Loucy (cell line): ENCODE results near the gene CAPN11.
"Not testable (repeated sequence)": the region's sequence is repeated elsewhere in the genome, so short reads cannot be mapped to it uniquely, and the experiment has no call there.

Source experiments
- H2AFZ ChIP-seq: fragments of 200-600 bp; sonication (generic); 2 replicates; pipeline ENCODE4 v1.6.0; 2016; ENCODE audit warnings: antibody characterized with exemption, mild to moderate bottlenecking, low read length, moderate library complexity
- H3F3A ChIP-seq: fragments of 200-600 bp; 2 replicates; pipeline ENCODE4 v1.6.0; 2016; ENCODE audit warnings: antibody characterized with exemption, low read depth, mild to moderate bottlenecking
- H3K27me3 ChIP-seq: fragments of 200-600 bp; sonication (generic); 2 replicates; pipeline ENCODE4 v1.6.1; 2014; ENCODE audit warnings: low read length, mild to moderate bottlenecking; ENCODE audit not compliant: insufficient read depth, poor library complexity, severe bottlenecking
- H3K36me3 ChIP-seq: fragments of 200-600 bp; sonication (generic); 2 replicates; pipeline ENCODE4 v1.6.1; 2016; ENCODE audit warnings: low read length; ENCODE audit not compliant: insufficient read depth
- H3K4me1 ChIP-seq: fragments of 200-600 bp; sonication (generic); 2 replicates; pipeline ENCODE4 v1.5.1; 2014; ENCODE audit warnings: low read length, mild to moderate bottlenecking; ENCODE audit not compliant: insufficient read depth, poor library complexity, severe bottlenecking
- H3K4me2 ChIP-seq: fragments of 200-600 bp; sonication (generic); 2 replicates; pipeline ENCODE4 v1.6.0; 2014; ENCODE audit warnings: antibody characterized with exemption, low read length, low read depth, mild to moderate bottlenecking; ENCODE audit not compliant: poor library complexity, severe bottlenecking
- H3K4me3 ChIP-seq: fragments of 200-600 bp; sonication (generic); 2 replicates; pipeline ENCODE4 v1.5.1; 2014; ENCODE audit warnings: low read length, mild to moderate bottlenecking, mixed read lengths; ENCODE audit not compliant: poor library complexity, severe bottlenecking
- H3K79me2 ChIP-seq: fragments of 200-600 bp; sonication (generic); 2 replicates; pipeline ENCODE4 v1.6.1; 2014; ENCODE audit warnings: low read length; ENCODE audit not compliant: insufficient read depth
- H3K9ac ChIP-seq: fragments of 200-600 bp; sonication (generic); 2 replicates; pipeline ENCODE4 v1.6.0; 2014; ENCODE audit warnings: mild to moderate bottlenecking, low read depth, low read length, moderate library complexity; ENCODE audit not compliant: poor library complexity, severe bottlenecking
- H3K9me2 ChIP-seq: fragments of 200-600 bp; sonication (generic); replicated peaks from 2 replicates; pipeline ENCODE4 v1.6.1; 2016; ENCODE audit warnings: low read depth, low read length, mixed read lengths
- H3K9me3 ChIP-seq: fragments of 200-600 bp; sonication (generic); 2 replicates; pipeline ENCODE4 v1.6.1; 2014; ENCODE audit warnings: mild to moderate bottlenecking, antibody characterized with exemption, low read length, low read depth; ENCODE audit not compliant: insufficient read depth
- H4K20me1 ChIP-seq: fragments of 200-600 bp; sonication (generic); 2 replicates; pipeline ENCODE4 v1.6.0; 2014; ENCODE audit warnings: antibody characterized with exemption, low read length, mild to moderate bottlenecking; ENCODE audit not compliant: insufficient read depth, poor library complexity, severe bottlenecking
- EZH2phosphoT487 ChIP-seq: fragments of 200-600 bp; IDR thresholded peaks from 2 replicates; pipeline ENCODE4 v1.6.1; 2018; ENCODE audit warnings: antibody characterized with exemption, mild to moderate bottlenecking, moderate library complexity, borderline replicate concordance
- TF ChIP-seq, protein P1 (sequence below): fragments of 200-600 bp; sonication (generic); conservative IDR thresholded peaks from 2 replicates; pipeline ENCODE4 v1.5.1; 2014; ENCODE audit warnings: mild to moderate bottlenecking, antibody characterized with exemption, low read length

Gene CAPN11

DNA sequence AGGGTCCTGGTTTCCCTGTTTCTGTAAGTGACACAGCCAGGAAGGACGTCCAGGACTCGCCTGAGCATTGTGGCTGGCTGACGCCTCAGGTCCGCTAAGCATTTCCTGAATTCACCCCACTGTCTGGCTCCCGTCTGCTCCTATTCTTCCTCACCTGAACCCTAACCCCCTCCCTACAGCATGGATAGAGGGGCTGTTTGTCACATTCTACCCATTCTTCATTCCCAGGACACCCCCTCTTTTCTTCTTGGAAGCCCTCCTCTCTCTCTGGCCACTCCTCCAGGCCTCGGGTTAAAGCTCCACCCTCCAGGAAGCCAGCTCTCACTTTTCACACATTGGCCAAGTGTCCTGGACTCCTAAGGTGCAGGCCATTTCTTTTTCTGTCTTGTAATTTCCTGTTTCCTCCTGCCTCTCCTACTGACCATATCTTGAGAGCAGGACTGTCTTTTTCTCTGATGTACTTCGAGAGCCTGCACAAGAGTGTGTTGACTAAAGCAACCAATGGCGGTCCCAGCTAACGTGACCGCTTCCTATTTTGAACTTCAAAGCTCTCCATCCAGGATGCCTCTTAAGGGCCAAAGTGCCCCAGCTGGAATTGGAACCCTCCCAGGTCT lies 33.9 kb downstream of the CAPN11 start:
- Histone ChIP-seq H3K9ac (no peak overlapping the region), H3K36me3 (no peaks in the 10 kb centered on the region), H2AFZ (peak overlapping the region; percentile 85), H3K4me1 (peaks cover 11% of the 10 kb centered on the region), H3K4me3 (no peak overlapping the region), H3K27me3 (no peaks in the 10 kb centered on the region), H3K79me2 (no peaks in the 10 kb centered on the region), H3K9me3 (no peaks in the 10 kb centered on the region), H4K20me1 (no peaks in the 10 kb centered on the region), H3K9me2 (no peaks in the 10 kb centered on the region), H3K4me2 (peak overlapping the region; percentile 46), H3F3A (no peaks in the 10 kb centered on the region)
- no peak for TF ChIP-seq EZH2phosphoT487
- TF ChIP-seq, protein P1, sequence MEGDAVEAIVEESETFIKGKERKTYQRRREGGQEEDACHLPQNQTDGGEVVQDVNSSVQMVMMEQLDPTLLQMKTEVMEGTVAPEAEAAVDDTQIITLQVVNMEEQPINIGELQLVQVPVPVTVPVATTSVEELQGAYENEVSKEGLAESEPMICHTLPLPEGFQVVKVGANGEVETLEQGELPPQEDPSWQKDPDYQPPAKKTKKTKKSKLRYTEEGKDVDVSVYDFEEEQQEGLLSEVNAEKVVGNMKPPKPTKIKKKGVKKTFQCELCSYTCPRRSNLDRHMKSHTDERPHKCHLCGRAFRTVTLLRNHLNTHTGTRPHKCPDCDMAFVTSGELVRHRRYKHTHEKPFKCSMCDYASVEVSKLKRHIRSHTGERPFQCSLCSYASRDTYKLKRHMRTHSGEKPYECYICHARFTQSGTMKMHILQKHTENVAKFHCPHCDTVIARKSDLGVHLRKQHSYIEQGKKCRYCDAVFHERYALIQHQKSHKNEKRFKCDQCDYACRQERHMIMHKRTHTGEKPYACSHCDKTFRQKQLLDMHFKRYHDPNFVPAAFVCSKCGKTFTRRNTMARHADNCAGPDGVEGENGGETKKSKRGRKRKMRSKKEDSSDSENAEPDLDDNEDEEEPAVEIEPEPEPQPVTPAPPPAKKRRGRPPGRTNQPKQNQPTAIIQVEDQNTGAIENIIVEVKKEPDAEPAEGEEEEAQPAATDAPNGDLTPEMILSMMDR, result no peak

DNA sequence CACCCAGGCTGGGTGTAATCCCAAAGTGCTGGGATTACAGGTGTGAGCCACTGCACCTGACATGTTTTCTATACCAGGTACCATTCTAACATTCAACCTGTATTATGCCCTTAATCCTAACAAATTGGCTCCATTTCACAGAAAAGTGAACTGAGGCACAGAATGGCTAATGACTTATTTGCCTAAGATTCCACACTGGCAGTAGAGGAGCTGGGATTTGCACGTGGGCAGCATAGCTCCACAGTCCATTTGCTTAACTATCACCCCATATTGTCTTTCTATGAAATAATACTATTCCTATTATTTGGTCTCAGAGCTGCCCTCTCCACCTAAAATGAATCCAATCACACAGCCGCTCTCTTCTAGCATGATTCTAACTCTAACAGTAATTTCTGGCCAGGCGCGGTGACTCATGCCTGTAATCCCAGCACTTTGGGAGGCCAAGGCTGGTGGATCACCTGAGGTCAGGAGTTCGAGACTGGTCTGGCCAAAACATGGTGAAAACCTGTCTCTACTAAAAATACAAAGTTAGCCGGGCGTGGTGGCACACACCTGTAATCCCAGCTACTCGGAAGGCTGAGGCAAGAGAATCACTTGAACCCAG lies 34.8 kb downstream of the CAPN11 start:
- TF ChIP-seq EZH2phosphoT487, result no peak
- TF ChIP-seq, protein P1, result no peak
- no peak overlapping the region for H3K4me2 ChIP-seq
- H3K9me3 ChIP-seq, result no peaks in the 10 kb centered on the region
- no peak overlapping the region for H3K4me3 ChIP-seq
- no peaks in the 10 kb centered on the region for H4K20me1 ChIP-seq
- H3K9ac ChIP-seq, result no peak overlapping the region
- peaks cover 11% of the 10 kb centered on the region for H3K4me1 ChIP-seq
- no peaks in the 10 kb centered on the region for H3K9me2 ChIP-seq
- no peaks in the 10 kb centered on the region for H3F3A ChIP-seq
- H2AFZ ChIP-seq, result no peak overlapping the region
- no peaks in the 10 kb centered on the region for H3K27me3 ChIP-seq
- no peaks in the 10 kb centered on the region for H3K36me3 ChIP-seq
- H3K79me2 ChIP-seq, result no peaks in the 10 kb centered on the region

DNA sequence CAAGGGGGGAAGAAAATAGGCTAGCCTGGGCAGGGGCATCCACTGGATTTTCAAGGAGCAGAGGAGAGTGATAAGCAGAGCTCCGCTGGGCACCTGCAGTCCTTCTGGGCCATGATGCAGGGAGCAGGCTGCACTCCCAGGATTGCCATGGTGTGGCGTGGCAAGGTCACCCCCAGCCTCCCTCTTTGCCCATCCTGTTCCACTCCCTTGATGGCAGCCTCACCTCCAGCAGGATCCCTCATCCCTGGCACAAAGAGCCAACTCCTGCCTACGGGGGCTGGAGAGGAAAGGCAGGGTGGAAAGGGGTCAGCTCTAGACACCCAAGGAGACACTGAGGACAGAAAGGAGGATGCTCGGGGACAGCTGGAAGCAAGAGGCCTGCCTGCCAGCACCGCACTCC lies 35.7 kb downstream of the CAPN11 start:
- Histone ChIP-seq H3K4me1 (peaks cover 11% of the 10 kb centered on the region), H3K4me3 (no peak overlapping the region), H3K36me3 (no peaks in the 10 kb centered on the region), H3K9ac (no peak overlapping the region), H3K79me2 (no peaks in the 10 kb centered on the region), H2AFZ (no peak overlapping the region), H3K4me2 (no peak overlapping the region), H4K20me1 (no peaks in the 10 kb centered on the region), H3K9me3 (no peaks in the 10 kb centered on the region), H3K27me3 (no peaks in the 10 kb centered on the region), H3F3A (no peaks in the 10 kb centered on the region), H3K9me2 (no peaks in the 10 kb centered on the region)
- TF ChIP-seq, protein P1, result no peak
- no peak for TF ChIP-seq EZH2phosphoT487

DNA sequence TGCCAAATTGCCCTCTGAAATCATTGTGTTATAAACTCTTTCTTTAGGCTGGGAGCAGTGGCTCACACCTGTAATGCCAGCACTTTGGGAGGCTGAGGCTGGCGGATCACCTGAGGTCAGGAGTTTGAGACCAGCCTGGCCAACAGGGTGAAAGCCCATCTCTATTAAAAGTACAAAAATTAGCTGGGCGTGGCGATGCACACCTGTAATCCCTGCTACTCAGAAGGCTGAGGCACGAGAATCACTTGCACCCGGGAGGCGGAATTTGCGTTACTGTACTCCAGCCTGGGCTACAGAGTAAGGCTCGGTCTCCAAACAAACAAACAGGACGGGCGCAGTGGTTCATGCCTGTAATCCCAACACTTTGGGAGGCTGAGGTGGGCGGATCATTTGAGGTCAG lies 37.7 kb downstream of the CAPN11 start:
- peaks cover 21% of the 10 kb centered on the region for H3K4me1 ChIP-seq
- not testable (repeated sequence) for H3K9ac ChIP-seq, H3K27me3 ChIP-seq, H3K4me2 ChIP-seq, H3F3A ChIP-seq, H2AFZ ChIP-seq, H4K20me1 ChIP-seq, H3K79me2 ChIP-seq, H3K36me3 ChIP-seq, H3K9me3 ChIP-seq, H3K9me2 ChIP-seq, H3K4me3 ChIP-seq
